Measurements from ENCODE around the gene UPF3B. TPM values are rescaled to one million over a fixed set of nuclear protein-coding genes. Genes with fewer than 3 reads are reported as not detected.

Gene UPF3B
- total and polyA plus RNA-seq, 9 of the 15 experiments (the other 6 are each of a cell fraction or from before 2014, with no cell fraction given): 17.6 to 57.0 (median 32.3) TPM

GRCh38 chrX:119852382-119853353 is at the start of gene UPF3B (continued):
- TF ChIP-seq ZNF124 (CRISPR knock-in tag; IDR thresholded peaks at IDR 0.05) (no peak), KLF10 (CRISPR knock-in tag; IDR thresholded peaks at IDR 0.05) (no peak), ZBTB9 (CRISPR knock-in tag; IDR thresholded peaks at IDR 0.05) (no peak), CSDE1 (IDR thresholded peaks at IDR 0.05) (no peak), TCF7L2 (IDR thresholded peaks at IDR 0.05; ENCODE audit: low read depth, low read length) (no peak), MIER1 (IDR thresholded peaks at IDR 0.05; ENCODE audit: low read depth) (no peak), RBM39 (optimal IDR thresholded peaks at IDR 0.05; ENCODE audit: low read depth, low read length) (no peak), SRSF9 (IDR thresholded peaks at IDR 0.05; ENCODE audit: borderline replicate concordance, low read depth, low read length) (no peak), E2F3 (CRISPR knock-in tag; IDR thresholded peaks at IDR 0.05) (no peak), PHB2 (IDR thresholded peaks at IDR 0.05; ENCODE audit: low read depth) (no peak), NFIC (IDR thresholded peaks at IDR 0.05) (no peak), TSHZ1 (CRISPR knock-in tag; IDR thresholded peaks at IDR 0.05) (no peak), ZFP1 (CRISPR knock-in tag; IDR thresholded peaks at IDR 0.05) (no peak), TEAD1 (CRISPR knock-in tag; IDR thresholded peaks at IDR 0.05) (no peak), NFIX (CRISPR knock-in tag; IDR thresholded peaks at IDR 0.05; ENCODE audit: low read depth) (no peak), FOXA3 (CRISPR knock-in tag; conservative IDR thresholded peaks at IDR 0.05 in 1 of 2, IDR thresholded peaks at IDR 0.05 in 1 of 2) (no peak), TAF1 (IDR thresholded peaks at IDR 0.05; ENCODE audit: control insufficient read depth, extremely low read depth, insufficient read depth, low read length, severe bottlenecking) (peak; percentile 63), ZNF280A (IDR thresholded peaks at IDR 0.05; ENCODE audit: low read depth, partially characterized antibody) (no peak), ZNF785 (CRISPR knock-in tag; IDR thresholded peaks at IDR 0.05) (no peak), FOXA1 (IDR thresholded peaks at IDR 0.05; ENCODE audit: borderline replicate concordance) (no peak), TBP (optimal IDR thresholded peaks at IDR 0.05; ENCODE audit: low read depth, low read length) (peak; percentile 51), ZNF197 (CRISPR knock-in tag; IDR thresholded peaks at IDR 0.05; ENCODE audit: low read depth) (0 out of 2 replicates have a peak, but pooled peaks have one; percentile 35)
